CD4-positive, alpha-beta T cell (primary cell): ENCODE data around the gene ICAM2. TPM values are rescaled to one million over a fixed set of nuclear protein-coding genes. Genes with fewer than 3 reads are reported as not detected.

Experiments
- ATAC-seq: fragments of 200-7000 bp; cut with Tn5 transposase; one replicate; pipeline ENCODE4 v1.10.0; 2022; ENCODE audit warnings: mild to moderate bottlenecking; ENCODE audit not compliant: poor library complexity
- CTCF ChIA-PET: fragments of 350-600 bp; sonication (Branson Sonifier 250); formaldehyde crosslinking; loops from one replicate; lab custom pipeline; 2021; ENCODE audit warnings: antibody characterized with exemption, inconsistent platforms; lab: Charles Lee
- POLR2A ChIA-PET: fragments of 350-600 bp; sonication (Branson Sonifier 250); formaldehyde crosslinking; loops from one replicate; lab custom pipeline; 2021; ENCODE audit warnings: antibody characterized with exemption, inconsistent platforms; lab: Charles Lee
- DNase-seq, 14 experiments: peaks; one replicate each; pipeline ENCODE4 v3.0.0-alpha.2; 2013 to 2020; ENCODE audit warnings: mixed read lengths in 2 of 14
- H3K27ac ChIP-seq, 2 donors: one replicate each; pipeline versions ENCODE4 v1.5.1 to v1.7.0; 2013; ENCODE audit warnings: low read length in 2 of 2, low read depth in 1 of 2, mild to moderate bottlenecking in 1 of 2
- H3K27me3 ChIP-seq, 2 experiments: 1 replicate in 1 of 2; 2 replicates in 1 of 2; pipeline versions ENCODE4 v1.6.1 to v1.7.0; 2013; ENCODE audit warnings: low read length in 2 of 2, control low read depth in 1 of 2, mild to moderate bottlenecking in 1 of 2, moderate library complexity in 1 of 2; ENCODE audit not compliant: insufficient read depth in 2 of 2, control insufficient read depth in 1 of 2
- H3K36me3 ChIP-seq: one replicate; pipeline ENCODE4 v1.6.1; 2013; ENCODE audit warnings: low read length, control low read depth; ENCODE audit not compliant: insufficient read depth
- H3K4me1 ChIP-seq: one replicate; pipeline ENCODE4 v1.6.1; 2013; ENCODE audit warnings: low read length, control low read depth; ENCODE audit not compliant: insufficient read depth
- H3K4me3 ChIP-seq: one replicate; pipeline ENCODE4 v1.5.1; 2013; ENCODE audit warnings: mild to moderate bottlenecking, low read length, moderate library complexity
- H3K9me3 ChIP-seq, 2 experiments: 1 replicate in 1 of 2; 2 replicates in 1 of 2; pipeline versions ENCODE4 v1.6.1 to v1.7.0; 2013; ENCODE audit warnings: low read length in 2 of 2, mild to moderate bottlenecking in 2 of 2, control low read depth in 1 of 2, moderate library complexity in 1 of 2; ENCODE audit not compliant: control insufficient read depth in 1 of 2, insufficient read depth in 1 of 2
- H3K27ac Mint-ChIP-seq: one replicate; pipeline ENCODE4 v1.8.0; 2020; ENCODE audit warnings: mixed read lengths
- H3K27me3 Mint-ChIP-seq: one replicate; pipeline ENCODE4 v1.8.0; 2021; ENCODE audit warnings: mixed read lengths
- H3K36me3 Mint-ChIP-seq: one replicate; pipeline ENCODE4 v1.8.0; 2021; ENCODE audit warnings: low read depth, mixed read lengths
- H3K4me1 Mint-ChIP-seq: one replicate; pipeline ENCODE4 v1.8.0; 2021; ENCODE audit warnings: low read depth, mixed read lengths
- H3K4me3 Mint-ChIP-seq: one replicate; pipeline ENCODE4 v1.8.0; 2020; ENCODE audit warnings: mild to moderate bottlenecking, mixed read lengths
- H3K9me3 Mint-ChIP-seq: one replicate; pipeline ENCODE4 v1.8.0; 2020; ENCODE audit warnings: mixed read lengths
- CTCF ChIP-seq: fragments of 200-600 bp; IDR thresholded peaks from one replicate; pipeline ENCODE4 v1.8.0; 2022; ENCODE audit warnings: antibody characterized with exemption, mild to moderate bottlenecking
- intact Hi-C, 2 experiments: fragments of 100-400 bp; cut with DNase I in 1 of 2; cut with micrococcal nuclease in 1 of 2; formaldehyde crosslinking; loops; one replicate each; pipeline versions ENCODE4 v1.15.1 to v1.9.0; 2023 to 2025; cut with DNase I, micrococcal nuclease
- total RNA-seq, 174 experiments: library from RNA in 2 of 174; stranded (reverse) in 2 of 174; gene quantifications; one replicate each; pipeline ENCODE4 v1.2.3 and lab custom pipeline; 2021 to 2026

ICAM2 gene
- total RNA-seq, 2 experiments from 2014 or later: 50.6 to 54.7 TPM

DNA sequence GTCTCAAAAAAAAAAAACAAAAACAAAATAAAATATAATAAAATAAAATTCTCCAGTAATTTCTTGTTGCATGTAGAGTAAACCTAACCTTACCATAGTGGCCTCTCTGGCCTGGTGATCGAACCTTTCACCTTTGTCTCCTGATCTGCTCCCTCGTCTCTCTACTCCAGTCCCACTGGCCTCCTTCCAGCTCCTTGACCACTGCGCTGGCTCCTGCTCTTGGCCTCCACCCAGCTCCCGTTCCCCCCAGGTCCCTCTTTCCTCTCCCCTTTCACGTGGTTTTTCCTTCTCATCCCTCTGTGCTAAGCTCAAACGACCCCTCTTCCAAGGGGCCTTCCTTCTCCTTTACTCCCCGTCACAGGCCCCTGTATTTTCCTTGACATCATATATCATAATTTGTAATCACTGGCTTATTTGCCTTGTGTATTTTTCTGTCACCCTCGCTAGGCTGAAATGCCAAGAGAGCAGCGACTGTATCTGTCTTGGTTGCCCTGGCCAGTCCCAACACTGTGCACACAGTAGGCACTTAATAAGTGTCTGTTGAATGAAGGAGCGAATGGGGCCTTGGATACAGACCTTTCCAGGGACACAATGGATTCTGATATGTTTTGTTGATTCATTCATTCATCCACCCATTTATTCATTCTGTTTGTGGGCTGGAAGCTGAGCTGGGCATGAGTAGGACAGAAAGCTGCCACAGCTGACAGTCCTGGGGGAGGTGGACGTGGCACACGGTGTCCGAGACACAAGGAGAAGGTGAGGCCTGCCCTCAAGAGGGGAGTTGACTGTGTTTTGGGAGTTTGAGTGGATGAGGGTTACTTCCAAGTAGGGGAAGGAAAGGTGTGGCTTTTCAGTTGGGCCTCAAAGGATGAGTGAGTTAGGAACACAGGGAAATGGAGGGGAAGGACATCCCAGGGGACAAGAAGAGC, 41.9 kb downstream of the ICAM2 start:
- H3K4me3 ChIP-seq: no peak overlapping the region
- H3K9me3 ChIP-seq: peaks cover 6 to 12% of the 10 kb centered on the region in 2 experiments
- ChIA-PET POLR2A (interaction anchor here (0.9 to 1.4 kb wide), 2 partner anchors 47 kb away, joined by 3 to 5 read pairs; partner anchors contain the start of gene CD79B), CTCF (interaction anchor here (1.0 to 1.4 kb wide), 2 partner anchors 12 to 20 kb away, joined by 3 to 4 read pairs; no protein-coding TSS in a partner anchor)
- DNase-seq: no peak
- no peak overlapping the region for H3K27ac ChIP-seq
- Mint-ChIP-seq H3K27ac (no peak overlapping the region), H3K27me3 (no peaks in the 10 kb centered on the region), H3K4me1 (no peaks in the 10 kb centered on the region), H3K9me3 (peaks cover 2% of the 10 kb centered on the region), H3K4me3 (no peak overlapping the region), H3K36me3 (no peaks in the 10 kb centered on the region)
- intact Hi-C loops: loop anchor here in 1 of 2 experiments (2.0 kb wide), 1 partner anchor 18 kb away; no protein-coding TSS in a partner anchor
- no peaks in the 10 kb centered on the region for H3K4me1 ChIP-seq
- TF ChIP-seq CTCF: no peak
- no peaks in the 10 kb centered on the region for H3K36me3 ChIP-seq
- no peak for ATAC-seq
- peaks cover 0 to 3% of the 10 kb centered on the region in 2 experiments for H3K27me3 ChIP-seq

DNA sequence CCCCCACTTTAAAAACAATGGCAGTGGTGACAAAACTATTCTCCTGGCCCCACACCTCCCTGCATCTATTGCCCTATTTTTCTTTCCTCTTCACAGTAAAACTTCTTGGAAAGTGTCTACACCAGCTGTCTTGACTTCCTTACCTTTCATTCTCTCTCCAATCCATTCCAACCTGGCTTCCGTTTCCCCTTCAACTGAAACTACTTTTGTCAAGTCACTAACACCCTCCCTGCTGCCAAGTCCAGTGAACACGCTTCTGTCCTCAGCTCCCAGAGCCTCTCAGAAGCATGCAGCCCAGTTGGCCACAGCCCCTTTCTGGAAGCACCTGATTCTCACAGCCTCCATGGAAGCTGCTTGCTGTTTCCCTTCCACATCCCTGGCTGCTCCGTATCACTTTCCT, 43.7 kb downstream of the ICAM2 start:
- peaks cover 0 to 3% of the 10 kb centered on the region in 2 experiments for H3K27me3 ChIP-seq
- H3K9me3 ChIP-seq: peaks cover under 1 to 4% of the 10 kb centered on the region in 2 experiments
- H3K27me3 Mint-ChIP-seq: no peaks in the 10 kb centered on the region
- H3K4me3 ChIP-seq: no peak overlapping the region
- H3K4me1 ChIP-seq: no peaks in the 10 kb centered on the region
- CTCF ChIA-PET: no interaction called here
- no peaks in the 10 kb centered on the region for H3K36me3 ChIP-seq
- intact Hi-C loops: no loop called here
- H3K4me1 Mint-ChIP-seq: no peaks in the 10 kb centered on the region
- no peak for DNase-seq
- no peak overlapping the region for H3K27ac ChIP-seq
- no peaks in the 10 kb centered on the region for H3K9me3 Mint-ChIP-seq
- ATAC-seq: no peak
- H3K4me3 Mint-ChIP-seq: no peak overlapping the region
- H3K27ac Mint-ChIP-seq: no peak overlapping the region
- POLR2A ChIA-PET: interaction anchor here (0.9 kb wide), 1 partner anchor 169 kb away, joined by 3 read pairs; no protein-coding TSS in a partner anchor
- H3K36me3 Mint-ChIP-seq: no peaks in the 10 kb centered on the region
- no peak for TF ChIP-seq CTCF

DNA sequence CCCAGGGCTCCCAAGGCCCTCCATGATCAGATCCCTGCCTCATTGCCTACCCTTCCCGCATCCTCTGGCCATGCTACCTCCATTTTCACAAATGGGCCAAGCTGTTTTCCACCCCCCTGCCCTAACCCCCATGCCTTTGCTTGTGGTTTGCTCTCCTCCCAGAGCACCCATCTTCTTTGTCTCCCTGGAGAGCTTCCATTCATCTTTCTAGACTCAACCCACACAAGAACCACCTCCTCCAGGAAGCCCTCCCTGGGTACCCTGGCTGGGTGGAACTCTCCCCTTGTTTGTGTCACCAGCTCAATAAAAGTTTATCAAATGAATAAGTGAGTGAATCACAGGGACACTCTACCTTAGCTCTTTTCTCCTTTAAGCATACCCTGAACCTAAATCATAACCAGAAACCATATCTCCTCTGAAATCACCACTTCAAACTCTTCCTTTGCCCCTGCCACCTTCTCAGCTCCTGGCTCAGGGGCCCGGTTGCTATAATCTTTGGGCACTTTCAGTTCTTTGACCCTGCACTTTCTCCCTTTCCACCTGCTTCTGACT, 44.8 kb downstream of the ICAM2 start:
- CTCF ChIA-PET: interaction anchor here (0.8 kb wide), 1 partner anchor 50 kb away, joined by 4 read pairs; no protein-coding TSS in a partner anchor
- no peak overlapping the region for H3K27ac Mint-ChIP-seq
- H3K36me3 ChIP-seq: no peaks in the 10 kb centered on the region
- H3K9me3 ChIP-seq: no peaks in the 10 kb centered on the region
- H3K27me3 Mint-ChIP-seq: no peaks in the 10 kb centered on the region
- H3K27ac ChIP-seq: no peak overlapping the region
- no peak overlapping the region for H3K4me3 ChIP-seq
- H3K4me1 Mint-ChIP-seq: no peaks in the 10 kb centered on the region
- POLR2A ChIA-PET: no interaction called here
- H3K27me3 ChIP-seq: peaks cover 0 to 3% of the 10 kb centered on the region in 2 experiments
- H3K9me3 Mint-ChIP-seq: no peaks in the 10 kb centered on the region
- DNase-seq (no peak), ATAC-seq (no peak)
- H3K4me1 ChIP-seq: no peaks in the 10 kb centered on the region
- intact Hi-C loops: no loop called here
- no peaks in the 10 kb centered on the region for H3K36me3 Mint-ChIP-seq
- no peak for TF ChIP-seq CTCF
- H3K4me3 Mint-ChIP-seq: no peak overlapping the region
